Measurements from ENCODE around the gene DDX21. TPM values are rescaled to one million over a fixed set of nuclear protein-coding genes. Genes with fewer than 3 reads are reported as not detected.
A peak's percentile ranks its signal among the peaks of the same experiment; 100 is the strongest.
"Not testable (repeated sequence)": the region's sequence is repeated elsewhere in the genome, so short reads cannot be mapped to it uniquely, and the experiment has no call there.

The DDX21 gene
- polyA plus RNA-seq, 3 donors from 2014 or later = 8.9 to 14.6 (median 12.6) TPM

DNA sequence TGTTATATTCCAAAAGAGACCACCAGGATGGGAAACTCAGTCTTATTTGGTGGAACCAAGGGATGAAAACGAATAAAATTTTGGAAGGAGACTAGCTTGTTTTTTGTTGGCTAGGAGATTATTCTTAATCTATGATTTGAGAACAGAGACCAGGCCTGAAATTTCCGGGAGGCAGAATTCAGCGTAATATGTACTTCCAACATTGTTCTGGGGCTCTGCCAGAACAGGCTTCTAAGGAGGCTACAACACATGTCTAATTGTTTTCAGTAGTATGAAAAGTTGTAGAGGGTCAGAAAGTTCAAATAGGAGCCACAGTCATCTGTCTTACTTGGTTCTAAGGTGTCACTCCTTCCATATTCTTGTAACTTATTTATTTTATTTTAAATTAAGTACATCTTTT, 1.7 kb downstream of the DDX21 start:
- Mint-ChIP-seq H3K27me3 (ENCODE audit: low read depth in 3 of 3) (peaks cover 2 to 13% (median 12%) of the 10 kb centered on the region in 3 donors), H3K9me3 (no peaks in the 10 kb centered on the region), H3K4me1 (peaks cover 30 to 49% of the 10 kb centered on the region in 2 donors), H3K4me3 (peak overlapping the region; percentile 97 to 100 (median 99)), H3K27ac (peak overlapping the region; percentile 98 to 100 (median 99)), H3K36me3 (peaks cover 0 to 18% (median 7%) of the 10 kb centered on the region in 3 donors)
- no peak for DNase-seq

GRCh38 chr10:68959695-68960527, 3.9 kb downstream of the DDX21 start:
- Mint-ChIP-seq H3K4me1 (peaks cover 30 to 49% of the 10 kb centered on the region in 2 donors), H3K9me3 (no peaks in the 10 kb centered on the region), H3K4me3 (no peak overlapping the region), H3K36me3 (peaks cover 3 to 24% (median 11%) of the 10 kb centered on the region in 3 donors), H3K27ac (peak overlapping the region in 3 of 6 donors; percentile 21 to 60 (median 37)), H3K27me3 (ENCODE audit: low read depth in 3 of 3) (peaks cover 2 to 13% (median 12%) of the 10 kb centered on the region in 3 donors)
- no peak for DNase-seq

GRCh38 chr10:68963151-68963550, 7.2 kb downstream of the DDX21 start:
- H3K27ac Mint-ChIP-seq = no peak overlapping the region

GRCh38 chr10:68973975-68974374, 18.0 kb downstream of the DDX21 start:
- no peak for DNase-seq
- H3K36me3 Mint-ChIP-seq = peaks cover 33 to 57% (median 49%) of the 10 kb centered on the region in 3 donors
- no peaks in the 10 kb centered on the region for H3K9me3 Mint-ChIP-seq
- H3K27me3 Mint-ChIP-seq (ENCODE audit: low read depth in 3 of 3) = peaks cover 0 to 4% (median 2%) of the 10 kb centered on the region in 3 donors
- H3K27ac Mint-ChIP-seq = no peak overlapping the region
- H3K4me3 Mint-ChIP-seq = no peak overlapping the region
- H3K4me1 Mint-ChIP-seq = peaks cover 6 to 11% of the 10 kb centered on the region in 2 donors

More at GRCh38 chr10:68963151-68963550, 7.2 kb downstream of the DDX21 start:
- Mint-ChIP-seq H3K36me3 (peaks cover 16 to 45% (median 29%) of the 10 kb centered on the region in 3 donors), H3K9me3 (no peaks in the 10 kb centered on the region), H3K4me3 (no peak overlapping the region), H3K4me1 (peaks cover 7 to 22% of the 10 kb centered on the region in 2 donors), H3K27me3 (ENCODE audit: low read depth in 3 of 3) (peaks cover 0 to 3% (median 0%) of the 10 kb centered on the region in 3 donors)
- DNase-seq = no peak

DNA sequence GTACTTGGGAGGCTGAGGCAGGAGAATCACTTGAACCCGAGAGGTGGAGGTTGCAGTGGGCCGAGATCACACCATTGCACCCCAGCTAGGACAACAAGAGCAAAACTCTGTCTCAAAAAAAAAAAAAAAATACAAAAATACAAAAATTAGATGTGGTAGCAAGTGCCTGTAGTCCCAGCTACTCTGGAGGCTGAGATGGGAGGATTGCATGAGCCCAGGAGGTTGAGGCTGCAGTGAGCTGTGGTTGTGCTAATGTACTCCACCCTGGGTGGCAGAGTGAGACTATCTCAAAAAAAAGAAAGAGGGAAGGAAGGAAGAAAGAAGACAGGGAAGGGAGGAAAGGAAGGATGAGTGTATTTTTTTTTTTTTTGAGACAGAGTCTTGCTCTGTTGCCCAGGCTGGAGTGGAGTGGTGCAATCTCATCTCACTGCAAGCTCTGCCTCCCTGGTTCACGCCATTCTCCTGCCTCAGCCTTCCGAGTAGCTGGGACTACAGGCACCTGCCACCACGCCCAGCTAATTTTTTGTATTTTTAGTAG, 20.0 kb downstream of the DDX21 start:
- Mint-ChIP-seq H3K27ac (peak overlapping the region in 2 of 6 donors; percentile 46 to 74), H3K36me3 (peaks cover 30 to 54% (median 41%) of the 10 kb centered on the region in 3 donors)
- not testable (repeated sequence) for DNase-seq

GRCh38 chr10:68979738-68980137, 23.8 kb downstream of the DDX21 start:
- not testable (repeated sequence) for H3K27ac Mint-ChIP-seq; H3K27me3 Mint-ChIP-seq (ENCODE audit: low read depth in 3 of 3); DNase-seq; H3K4me1 Mint-ChIP-seq; H3K4me3 Mint-ChIP-seq; H3K9me3 Mint-ChIP-seq
- H3K36me3 Mint-ChIP-seq = peaks cover 13 to 49% (median 25%) of the 10 kb centered on the region in 3 donors

More for the DNA sequence above, 20.0 kb downstream of the DDX21 start:
- not testable (repeated sequence) for H3K4me1 Mint-ChIP-seq; H3K4me3 Mint-ChIP-seq; H3K9me3 Mint-ChIP-seq; H3K27me3 Mint-ChIP-seq (ENCODE audit: low read depth in 3 of 3)

DNA sequence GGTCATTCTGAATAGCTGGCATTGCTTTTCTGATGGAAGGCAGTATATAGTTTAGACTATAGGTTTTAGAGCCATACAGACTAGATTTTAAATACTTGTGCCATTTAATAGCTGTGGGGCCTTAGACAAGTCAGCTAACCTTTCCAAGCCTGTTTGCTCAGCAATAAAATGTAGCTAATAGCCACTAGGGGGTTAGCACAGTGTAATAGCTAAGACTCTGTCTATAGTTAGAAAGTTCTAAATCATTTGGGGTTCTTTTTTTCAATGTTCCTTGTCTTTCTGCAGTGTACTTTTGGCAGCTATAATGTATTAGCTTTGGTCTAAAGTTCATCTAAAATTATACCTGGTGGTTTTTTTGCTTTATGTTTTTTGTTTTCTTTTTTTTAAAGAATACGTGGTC, 25.1 kb downstream of the DDX21 start:
- Mint-ChIP-seq H3K9me3 (no peaks in the 10 kb centered on the region), H3K4me1 (no peaks in the 10 kb centered on the region), H3K36me3 (peaks cover 9 to 42% (median 25%) of the 10 kb centered on the region in 3 donors), H3K4me3 (no peak overlapping the region), H3K27ac (no peak overlapping the region), H3K27me3 (ENCODE audit: low read depth in 3 of 3) (peaks cover 0 to 2% (median 0%) of the 10 kb centered on the region in 3 donors)
- DNase-seq = no peak

DNA sequence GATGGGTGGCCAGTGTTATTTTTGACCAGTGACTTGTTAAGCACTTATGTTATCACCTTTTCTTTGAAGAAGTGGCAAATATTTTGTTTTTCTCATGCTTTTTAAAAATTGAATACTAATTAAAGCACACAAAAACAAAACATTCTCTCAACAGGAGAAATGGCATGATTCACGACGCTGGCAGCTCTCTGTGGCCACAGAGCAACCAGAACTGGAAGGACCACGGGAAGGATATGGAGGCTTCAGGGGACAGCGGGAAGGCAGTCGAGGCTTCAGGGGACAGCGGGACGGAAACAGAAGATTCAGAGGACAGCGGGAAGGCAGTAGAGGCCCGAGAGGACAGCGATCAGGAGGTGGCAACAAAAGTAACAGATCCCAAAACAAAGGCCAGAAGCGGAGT, 26.4 kb downstream of the DDX21 start:
- H3K27me3 Mint-ChIP-seq (ENCODE audit: low read depth in 3 of 3) = no peaks in the 10 kb centered on the region
- DNase-seq = no peak
- no peaks in the 10 kb centered on the region for H3K9me3 Mint-ChIP-seq
- peaks cover 9 to 41% (median 21%) of the 10 kb centered on the region in 3 donors for H3K36me3 Mint-ChIP-seq
- peaks cover 0 to 3% of the 10 kb centered on the region in 2 donors for H3K4me1 Mint-ChIP-seq
- no peak overlapping the region for H3K4me3 Mint-ChIP-seq
- H3K27ac Mint-ChIP-seq = peak overlapping the region in 1 of 6 donors; percentile 11

GRCh38 chr10:68987611-68988010, 31.6 kb downstream of the DDX21 start:
- H3K4me3 Mint-ChIP-seq = peak overlapping the region; percentile 93 to 99 (median 95)
- H3K36me3 Mint-ChIP-seq = peaks cover 0 to 11% (median 8%) of the 10 kb centered on the region in 3 donors
- H3K4me1 Mint-ChIP-seq = peaks cover 34 to 48% of the 10 kb centered on the region in 2 donors
- DNase-seq = no peak
- no peaks in the 10 kb centered on the region for H3K9me3 Mint-ChIP-seq
- H3K27ac Mint-ChIP-seq = peak overlapping the region in 2 of 6 donors; percentile 57 to 87
- peaks cover 5 to 7% (median 6%) of the 10 kb centered on the region in 3 donors for H3K27me3 Mint-ChIP-seq (ENCODE audit: low read depth in 3 of 3)

DNA sequence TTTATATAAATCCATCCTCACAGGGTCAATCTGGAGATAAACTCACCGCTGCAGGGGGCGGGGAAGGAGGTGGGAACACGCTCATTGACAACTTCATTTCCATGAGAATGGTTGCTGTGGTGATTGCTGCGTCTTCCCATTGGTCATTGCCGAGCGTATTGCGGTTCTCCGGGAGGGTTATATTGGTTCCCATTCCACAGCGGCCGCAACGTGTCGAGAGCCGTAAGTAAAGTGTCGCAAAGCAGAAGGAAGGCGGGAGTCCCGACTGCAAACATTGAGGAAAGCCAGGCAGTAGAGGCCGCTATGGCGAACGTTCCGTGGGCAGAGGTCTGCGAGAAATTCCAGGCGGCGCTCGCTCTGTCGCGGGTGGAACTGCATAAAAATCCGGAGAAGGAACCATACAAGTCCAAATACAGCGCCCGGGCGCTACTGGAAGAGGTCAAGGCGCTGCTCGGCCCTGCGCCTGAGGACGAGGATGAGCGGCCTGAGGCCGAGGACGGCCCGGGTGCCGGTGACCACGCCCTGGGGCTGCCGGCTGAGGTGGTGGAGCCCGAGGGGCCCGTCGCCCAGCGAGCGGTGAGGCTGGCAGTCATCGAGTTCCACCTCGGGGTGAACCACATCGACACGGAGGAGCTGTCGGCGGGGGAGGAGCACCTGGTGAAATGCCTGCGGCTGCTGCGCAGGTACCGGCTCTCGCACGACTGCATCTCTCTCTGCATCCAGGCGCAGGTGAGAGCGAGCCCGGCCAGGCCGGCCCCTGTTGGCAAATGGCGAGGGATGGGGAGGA, 32.8 kb downstream of the DDX21 start, which contains the start of gene KIFBP:
Gene KIFBP (plus strand): TSS at position 274 of the 787 bp plus-strand sequence. CDS start 30 bp downstream, at position 304.
- peaks cover 5 to 7% (median 6%) of the 10 kb centered on the region in 3 donors for H3K27me3 Mint-ChIP-seq (ENCODE audit: low read depth in 3 of 3)
- no peaks in the 10 kb centered on the region for H3K9me3 Mint-ChIP-seq
- peak within 1 kb of the TSS; percentile 93 to 99 (median 95) for H3K4me3 Mint-ChIP-seq
- peak within 1 kb of the TSS; percentile 86 to 94 (median 91) for H3K27ac Mint-ChIP-seq
- H3K36me3 Mint-ChIP-seq = peaks cover 0 to 8% (median 5%) of the 10 kb centered on the region in 3 donors
- DNase-seq = peak; percentile 80 to 81 (median 80)
- peaks cover 37 to 57% of the 10 kb centered on the region in 2 donors for H3K4me1 Mint-ChIP-seq

GRCh38 chr10:68989317-68989990, 33.5 kb downstream of the DDX21 start:
- H3K27ac Mint-ChIP-seq = peak overlapping the region; percentile 76 to 93 (median 85)

GRCh38 chr10:68992636-68993440, 36.9 kb downstream of the DDX21 start:
- peaks cover 5 to 7% (median 6%) of the 10 kb centered on the region in 3 donors for H3K27me3 Mint-ChIP-seq (ENCODE audit: low read depth in 3 of 3)
- DNase-seq = no peak
- H3K4me1 Mint-ChIP-seq = peaks cover 38 to 55% of the 10 kb centered on the region in 2 donors
- no peaks in the 10 kb centered on the region for H3K36me3 Mint-ChIP-seq
- H3K9me3 Mint-ChIP-seq = no peaks in the 10 kb centered on the region
- H3K27ac Mint-ChIP-seq = peak overlapping the region in 4 of 6 donors; percentile 16 to 60 (median 48)
- H3K4me3 Mint-ChIP-seq = no peak overlapping the region

More at GRCh38 chr10:68989317-68989990, 33.5 kb downstream of the DDX21 start:
- Mint-ChIP-seq H3K9me3 (no peaks in the 10 kb centered on the region), H3K4me3 (peak overlapping the region; percentile 93 to 99 (median 95)), H3K27me3 (ENCODE audit: low read depth in 3 of 3) (peaks cover 5 to 7% (median 6%) of the 10 kb centered on the region in 3 donors), H3K4me1 (peaks cover 38 to 57% of the 10 kb centered on the region in 2 donors), H3K36me3 (peaks cover 0 to under 1% (median 0%) of the 10 kb centered on the region in 3 donors)
- DNase-seq = no peak

Measured in immature natural killer cell (primary cell).